Hematopoietic multipotent progenitor cell treated with erythropoietin and hydrocortisone succinate and interleukin-3 and kit ligand, for 15 days (in vitro differentiated cells): ENCODE data around the gene ABCC8.

Source experiments
- DNase-seq: peaks from one replicate; pipeline ENCODE4 v3.0.0-alpha.2; 2015; ENCODE audit warnings: low spot score

The ABCC8 gene

DNA sequence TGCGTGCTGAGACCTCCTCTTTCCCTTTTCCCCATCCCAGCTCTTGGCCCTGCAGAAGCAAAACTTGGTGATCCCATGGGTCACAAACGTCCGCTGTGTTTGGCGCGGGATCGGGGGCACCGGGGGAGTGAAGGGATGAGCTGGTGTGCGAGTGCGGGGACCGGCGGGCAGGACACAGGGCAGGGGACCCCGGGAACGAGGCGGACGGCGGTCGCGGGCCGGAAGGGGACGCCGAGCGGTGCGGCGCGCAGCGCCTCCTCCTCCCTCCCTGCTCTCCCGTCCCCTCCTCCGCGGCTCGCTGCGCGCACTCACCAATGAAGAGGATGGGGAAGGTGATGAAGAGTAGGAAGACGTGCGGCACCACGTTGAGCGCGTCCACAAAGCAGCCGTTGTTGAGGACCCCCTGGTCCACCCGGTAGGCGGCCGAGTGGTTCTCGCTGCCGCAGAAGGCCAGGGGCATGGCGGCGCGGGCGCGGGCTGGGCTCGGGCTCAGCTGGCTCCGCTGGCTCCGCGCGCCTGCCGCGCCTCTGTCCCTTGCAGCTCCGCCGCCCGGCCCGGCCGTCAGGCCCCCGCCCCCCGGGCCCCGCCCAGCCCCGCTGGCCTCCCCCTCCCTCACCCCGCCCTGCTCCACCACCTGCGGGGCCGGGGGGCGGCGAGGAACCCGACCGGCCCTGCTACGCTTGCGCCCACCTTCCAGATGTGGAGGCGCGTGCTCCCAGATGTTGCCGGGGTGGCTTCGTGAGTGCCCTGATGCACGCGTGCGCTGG is at the start of gene ABCC8:
Gene ABCC8, minus strand, starts transcription at position 529 of the 767 bp plus-strand sequence. Its CDS starts 69 bp downstream, at position 460.
- DNase-seq, result no peak

DNA sequence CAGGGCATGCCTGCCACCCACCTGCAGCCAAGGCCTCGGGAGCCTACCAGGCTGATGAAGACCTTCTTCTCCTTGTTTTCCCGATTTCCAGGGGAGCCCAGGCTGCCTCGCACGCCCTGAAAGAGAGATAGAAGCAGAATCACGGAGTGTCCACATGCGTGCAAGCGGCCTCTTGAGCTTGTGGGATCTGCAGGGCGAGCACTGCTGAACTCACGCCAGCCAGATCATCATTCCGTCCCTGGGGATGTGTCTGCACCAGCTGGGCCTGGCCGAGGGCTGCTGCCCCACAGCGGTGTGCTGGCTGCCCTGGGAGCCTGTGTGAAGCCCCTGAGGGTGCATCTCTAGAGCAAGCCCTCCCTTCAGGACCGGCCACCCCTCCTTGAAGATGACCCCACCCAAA is 49.7 kb upstream of the ABCC8 start:
- no peak for DNase-seq

DNA sequence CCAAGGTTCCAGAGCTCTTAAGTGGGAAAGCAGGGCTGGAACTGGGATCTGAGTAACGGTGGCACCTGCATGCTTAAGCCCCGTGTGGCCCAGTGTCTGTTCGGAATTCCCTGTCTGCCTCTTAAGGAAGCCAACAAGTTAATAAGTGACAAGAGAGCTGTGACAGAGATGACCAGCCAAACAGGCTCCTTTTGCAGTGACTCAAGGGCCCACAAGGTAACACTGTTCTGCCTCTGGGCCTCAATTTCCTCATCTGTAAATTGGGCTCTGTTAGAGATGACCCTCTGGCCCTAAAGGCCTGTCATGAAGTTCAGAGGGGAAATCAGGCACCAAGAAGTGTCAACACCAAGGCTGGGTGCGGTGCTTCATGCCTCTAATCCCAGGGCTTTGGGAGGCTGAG is 48.9 kb upstream of the ABCC8 start:
- DNase-seq, result no peak

DNA sequence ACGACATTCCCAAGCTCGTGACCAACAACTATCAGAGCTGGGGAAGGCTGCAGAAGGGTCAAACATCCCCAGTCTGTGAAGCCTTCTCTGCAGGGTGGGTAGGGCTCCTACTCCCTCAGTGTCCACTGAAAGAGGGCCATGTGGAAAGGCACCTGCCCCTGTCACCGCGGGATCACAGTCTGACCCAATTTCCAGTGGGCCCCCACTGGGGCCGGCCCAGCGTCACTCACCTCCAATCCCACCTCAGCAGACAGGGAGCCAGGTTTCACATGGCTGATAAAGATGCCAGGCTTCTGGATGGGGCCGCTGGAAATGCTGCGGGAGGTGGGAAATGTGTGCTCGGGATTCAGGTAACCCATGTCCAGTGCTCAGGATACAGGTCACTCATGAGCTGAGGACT is 47.6 kb upstream of the ABCC8 start:
- no peak for DNase-seq

DNA sequence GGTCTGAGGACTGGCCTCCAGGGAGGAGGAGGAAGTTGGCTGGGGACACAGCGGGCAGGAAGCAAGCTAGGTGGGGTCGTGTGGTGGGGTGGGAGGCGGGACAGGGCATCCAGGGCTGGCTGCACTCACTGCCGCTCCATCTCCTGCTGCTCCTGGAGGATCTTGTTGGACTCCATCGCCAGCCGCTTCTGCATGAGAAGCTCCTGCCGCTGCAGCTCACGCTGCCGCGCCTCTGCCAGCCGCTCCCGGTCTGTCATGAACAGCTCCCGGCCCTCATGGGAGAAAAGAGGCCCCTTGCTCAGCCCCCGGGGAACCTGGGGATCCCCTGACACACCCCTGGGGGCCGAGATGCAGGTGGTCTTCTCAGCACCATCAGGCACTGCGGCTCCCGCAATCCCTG is 46.0 kb upstream of the ABCC8 start:
- no peak for DNase-seq

DNA sequence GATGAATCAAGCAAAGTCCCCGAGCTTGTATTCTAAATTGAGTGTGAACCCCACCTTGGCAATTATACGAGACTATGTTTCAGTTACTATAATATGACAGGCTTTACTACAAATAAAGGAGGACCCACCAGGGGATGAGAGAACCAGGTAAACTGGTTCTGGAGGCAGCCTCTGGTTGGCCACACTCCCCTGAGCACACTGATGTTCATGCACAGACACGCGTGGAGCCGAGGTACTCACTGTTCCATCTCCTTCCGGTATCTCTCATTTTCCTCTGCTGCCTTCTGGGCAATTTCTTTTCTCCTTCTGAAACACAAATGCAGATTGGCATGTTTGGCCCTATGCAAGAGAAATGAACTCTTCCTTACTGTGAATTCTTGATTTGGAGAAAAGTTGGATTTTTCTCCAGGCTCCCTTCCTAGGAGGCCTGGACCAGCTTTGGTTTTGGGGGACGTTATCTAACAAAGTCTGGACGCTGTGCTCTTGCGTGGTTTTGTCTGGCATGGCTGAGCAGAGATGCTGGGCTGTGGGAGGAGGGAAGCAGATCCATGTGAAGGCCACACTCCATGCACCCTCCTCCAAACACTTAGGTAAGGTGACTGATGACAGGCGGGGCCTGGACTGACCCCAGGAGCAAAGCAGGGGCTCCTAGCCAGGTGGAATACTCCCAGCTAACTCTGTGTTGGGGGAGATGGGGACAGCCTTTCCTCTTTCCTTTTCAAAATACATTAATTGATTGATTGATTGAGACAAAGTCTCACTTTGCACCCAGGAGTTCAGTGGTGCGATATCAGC is 44.7 kb upstream of the ABCC8 start:
- no peak for DNase-seq

DNA sequence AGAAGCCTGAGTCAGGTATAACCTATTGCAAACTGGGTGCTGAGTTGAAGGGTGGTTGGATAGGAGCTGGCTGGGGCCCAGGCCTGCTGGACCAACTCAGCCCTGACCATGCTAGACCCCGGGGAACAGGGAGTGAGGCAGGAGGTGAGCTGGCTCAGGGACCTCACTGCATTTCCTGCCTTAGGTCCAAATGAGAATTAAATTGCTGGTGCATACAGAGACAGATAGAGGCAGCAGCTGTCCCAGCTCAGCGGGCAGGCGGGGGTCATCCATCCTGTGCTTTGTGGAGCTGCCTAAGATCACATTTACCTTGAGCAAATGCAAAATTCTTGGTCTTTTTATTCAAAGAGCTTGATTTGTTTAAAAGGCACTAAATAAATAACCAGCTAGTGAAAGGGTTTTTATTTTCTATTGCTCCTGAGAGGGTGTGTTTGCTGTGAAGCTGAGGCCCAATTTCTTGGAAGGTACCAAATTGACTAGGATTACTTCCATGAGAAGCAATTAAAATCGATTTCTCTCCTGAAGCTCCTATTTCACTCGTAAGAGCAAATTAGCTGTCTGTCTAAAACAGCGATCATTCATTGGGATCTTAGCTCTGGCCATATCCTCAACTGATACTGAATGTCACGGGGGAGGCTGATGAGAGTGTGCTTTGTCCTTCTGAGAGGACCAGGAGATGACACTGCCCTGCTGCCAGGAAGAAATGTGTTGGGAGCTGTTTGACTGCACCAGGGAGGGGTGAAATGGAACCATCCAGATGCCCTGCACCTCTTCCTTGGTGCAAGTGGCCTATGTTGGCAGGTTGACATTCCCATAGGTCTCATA is 42.6 kb upstream of the ABCC8 start:
- no peak for DNase-seq

DNA sequence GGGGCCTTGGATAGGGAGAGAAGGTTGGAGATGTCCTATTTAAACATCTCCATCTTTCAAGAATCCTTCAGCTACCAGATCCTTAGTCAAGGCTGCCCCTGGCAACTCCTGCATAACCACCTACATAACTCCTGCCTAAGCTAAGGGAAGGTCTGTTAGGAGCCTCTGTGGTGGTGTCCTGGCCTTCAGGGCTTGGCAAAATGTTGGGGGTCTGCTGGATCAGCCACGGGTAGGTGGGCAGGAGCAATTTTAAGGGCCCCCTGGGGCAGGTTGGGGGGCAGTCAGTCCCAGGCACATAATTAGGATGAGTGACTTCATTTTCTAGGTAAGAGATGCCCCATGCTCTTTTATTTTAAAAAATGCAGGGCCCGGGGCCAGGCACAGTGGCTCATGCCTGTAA is 41.7 kb upstream of the ABCC8 start:
- no peak for DNase-seq

DNA sequence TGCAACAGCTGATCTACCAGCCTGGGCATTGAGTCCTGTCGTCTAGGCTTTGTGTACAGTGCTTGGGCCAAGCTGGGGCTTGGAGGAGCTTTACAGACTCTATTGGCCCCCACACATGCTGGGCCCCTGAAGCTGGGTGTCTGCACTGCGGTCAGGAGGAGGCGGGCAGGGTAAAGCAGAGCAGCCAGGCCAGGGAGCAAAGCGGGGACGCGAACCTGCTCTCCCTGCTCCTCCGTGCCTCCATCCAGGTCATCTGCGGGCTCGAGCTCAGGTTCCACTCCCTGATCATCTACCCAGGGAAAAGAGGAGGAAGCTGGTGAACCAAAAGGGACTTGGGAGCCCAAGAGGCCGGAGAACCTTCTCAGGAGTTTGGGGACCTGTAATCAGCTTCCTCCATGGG is 40.5 kb upstream of the ABCC8 start:
- DNase-seq, result no peak

DNA sequence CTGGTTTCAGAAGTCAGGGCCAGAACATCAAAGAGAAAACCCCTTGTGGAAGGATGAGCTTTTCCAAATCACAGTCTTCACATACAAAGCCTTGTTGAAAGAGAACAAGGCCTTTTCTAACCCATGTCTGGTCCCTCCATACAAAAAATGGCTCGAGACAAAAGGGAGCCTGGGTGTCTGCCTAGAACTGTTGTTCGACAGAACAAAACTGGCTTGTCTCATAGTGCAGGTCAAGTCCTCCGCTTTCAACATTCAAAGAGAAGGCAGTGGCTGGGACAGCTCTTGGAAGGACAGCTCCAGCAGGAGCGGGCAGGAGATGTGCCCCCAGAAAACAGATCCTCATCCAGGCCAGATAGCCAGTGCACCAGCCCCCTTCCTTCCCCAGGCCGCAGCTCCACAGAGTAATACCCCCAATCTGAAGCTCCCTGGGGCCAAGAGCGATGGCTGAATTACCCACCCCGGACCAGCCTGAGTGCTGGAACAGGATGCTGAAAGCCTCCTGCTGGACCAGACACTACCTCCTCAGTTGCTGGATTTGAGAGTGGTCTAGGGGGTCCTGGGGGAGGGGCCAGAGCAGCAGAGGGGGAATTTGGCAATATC is 40.0 kb upstream of the ABCC8 start:
- DNase-seq, result no peak

DNA sequence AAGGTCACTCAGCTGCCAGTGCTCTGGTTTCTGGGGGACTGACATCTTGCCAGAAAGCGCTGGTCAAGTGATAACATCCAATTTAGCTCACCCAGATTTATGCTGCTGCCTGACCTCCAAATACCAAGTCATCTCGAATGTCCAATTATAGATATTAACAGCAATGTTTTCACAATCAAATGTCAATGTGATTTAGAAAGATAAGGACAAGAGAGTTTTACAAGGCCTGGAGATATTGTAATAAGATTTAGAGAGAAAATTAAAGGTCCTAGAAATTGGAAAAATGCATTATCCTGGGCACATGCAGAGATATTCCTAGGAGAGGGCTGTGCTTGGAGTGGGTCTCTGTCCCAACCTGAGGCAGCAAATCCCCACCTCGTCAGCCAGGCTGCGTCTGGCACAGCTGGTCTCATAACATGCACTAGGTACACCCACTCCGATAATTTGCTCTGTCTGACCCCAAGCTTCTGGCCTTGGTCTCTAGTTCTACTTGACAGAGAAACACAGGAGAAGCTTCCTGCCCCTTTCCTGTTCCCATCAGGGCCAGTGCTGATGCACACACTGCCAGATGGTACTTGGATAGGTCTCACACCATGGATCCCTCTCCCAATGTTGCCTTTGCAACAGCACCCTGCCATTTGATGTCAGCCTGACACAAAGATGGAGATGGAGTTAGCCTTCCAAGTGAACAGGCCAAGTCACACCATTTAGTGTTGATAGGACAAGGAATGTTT is 39.0 kb upstream of the ABCC8 start:
- DNase-seq, result no peak

DNA sequence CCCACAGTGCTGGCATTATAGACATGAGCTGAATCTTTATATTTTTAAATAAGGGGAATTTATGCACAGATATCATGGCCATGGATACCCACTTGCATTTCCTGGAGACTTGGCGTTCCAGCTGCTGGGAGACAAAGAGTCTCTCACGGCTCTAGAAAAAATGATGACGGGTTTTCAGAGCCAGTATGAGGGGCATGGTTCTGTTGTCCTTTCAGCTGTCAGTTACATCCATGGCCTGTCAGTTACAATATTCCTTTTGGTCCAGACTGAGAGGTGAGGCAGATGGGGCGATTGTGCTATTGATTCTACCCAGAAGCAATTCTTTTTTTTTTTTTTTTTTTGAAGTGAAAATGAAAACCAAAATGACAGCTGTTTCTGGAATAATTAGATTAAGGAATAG is 37.8 kb upstream of the ABCC8 start:
- no peak for DNase-seq

DNA sequence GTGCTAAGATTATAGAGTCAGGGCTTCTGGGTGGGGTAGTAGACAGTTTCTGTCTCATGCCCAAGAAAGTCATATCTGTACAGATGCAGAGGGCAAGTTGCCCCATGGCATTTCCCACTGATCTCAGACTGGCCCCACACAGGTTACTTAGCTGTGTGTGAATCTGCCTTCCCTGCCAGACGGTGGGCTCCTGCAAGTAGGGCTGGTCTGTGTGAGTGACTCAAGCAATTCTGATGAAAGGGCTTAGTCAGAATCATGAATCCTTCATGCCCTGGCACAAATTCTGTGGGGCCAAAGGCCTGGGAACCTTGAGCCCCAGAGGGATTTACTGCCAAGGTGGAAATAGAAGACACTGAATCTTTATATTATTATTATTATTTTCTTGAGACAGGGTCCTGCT is 37.2 kb upstream of the ABCC8 start:
- no peak for DNase-seq

DNA sequence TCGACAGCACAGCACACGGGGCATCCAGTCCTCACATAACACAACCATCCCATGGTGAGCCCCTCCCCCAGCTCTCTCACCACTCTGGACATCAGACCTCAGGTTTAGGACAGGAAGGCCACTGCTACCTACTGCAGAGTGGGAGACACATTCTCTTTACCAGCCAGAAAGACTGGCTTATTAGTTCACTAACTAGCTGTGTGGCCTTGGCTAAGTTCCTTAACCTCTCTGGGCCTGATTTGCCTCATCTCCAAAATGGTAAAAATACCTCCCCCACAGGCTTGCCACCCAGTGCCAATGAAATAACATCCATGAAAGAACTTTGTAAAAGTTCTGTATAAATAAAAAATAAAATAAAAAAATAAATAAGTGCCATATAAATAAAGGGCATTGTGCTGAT is 35.5 kb upstream of the ABCC8 start:
- DNase-seq, result no peak

DNA sequence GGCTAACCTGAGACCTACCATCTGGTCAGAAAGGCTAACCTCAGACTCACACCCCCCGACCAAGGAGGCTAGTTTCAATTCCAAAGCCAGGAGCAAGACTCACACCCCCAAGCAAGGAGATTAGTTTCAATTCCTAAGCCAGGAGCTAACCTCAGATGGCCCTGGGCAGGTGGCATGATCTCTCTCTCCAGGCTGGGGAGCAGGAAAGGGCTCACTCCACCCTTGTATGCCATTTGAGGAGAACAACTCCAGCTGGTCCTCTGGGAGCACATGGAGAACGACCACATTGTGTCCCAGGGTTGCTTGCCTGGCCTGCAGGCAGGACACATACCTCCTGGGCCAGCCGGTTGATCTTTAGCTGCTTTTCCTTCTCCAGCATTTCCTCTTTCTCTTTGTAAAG is 34.9 kb upstream of the ABCC8 start:
- DNase-seq, result no peak

DNA sequence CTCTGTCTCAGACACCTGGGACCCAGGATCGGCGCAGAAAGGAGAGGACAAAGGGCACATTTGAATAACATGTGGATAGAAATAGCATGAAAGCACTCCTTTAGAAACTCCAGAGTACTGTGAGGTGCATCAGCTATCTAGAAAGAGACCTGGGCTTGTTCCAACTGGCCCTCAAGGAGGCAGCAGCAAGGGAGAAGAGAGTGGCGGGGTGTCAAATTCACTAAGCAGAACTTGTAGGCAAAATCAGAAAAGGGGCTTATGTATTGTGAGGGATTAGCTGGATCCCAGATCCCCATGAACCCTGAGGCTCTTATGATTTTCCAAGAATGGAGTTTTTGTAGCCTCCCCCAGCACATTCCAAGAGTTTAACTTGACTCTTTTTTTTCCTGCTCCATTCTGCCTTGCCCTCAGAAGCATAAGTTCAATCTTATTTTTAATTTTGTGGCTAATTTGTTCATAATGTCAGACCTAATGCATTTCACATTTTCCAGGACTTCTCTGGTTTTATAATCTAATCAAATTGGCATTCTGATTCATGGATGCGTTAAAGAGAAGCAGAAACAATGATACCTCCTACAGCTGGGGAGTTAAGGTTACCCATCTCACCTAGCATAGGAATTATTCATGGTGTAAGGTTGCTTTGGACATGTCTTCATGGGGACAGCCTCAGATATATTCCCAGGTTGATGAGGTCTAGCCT is 34.0 kb upstream of the ABCC8 start:
- DNase-seq, result no peak

DNA sequence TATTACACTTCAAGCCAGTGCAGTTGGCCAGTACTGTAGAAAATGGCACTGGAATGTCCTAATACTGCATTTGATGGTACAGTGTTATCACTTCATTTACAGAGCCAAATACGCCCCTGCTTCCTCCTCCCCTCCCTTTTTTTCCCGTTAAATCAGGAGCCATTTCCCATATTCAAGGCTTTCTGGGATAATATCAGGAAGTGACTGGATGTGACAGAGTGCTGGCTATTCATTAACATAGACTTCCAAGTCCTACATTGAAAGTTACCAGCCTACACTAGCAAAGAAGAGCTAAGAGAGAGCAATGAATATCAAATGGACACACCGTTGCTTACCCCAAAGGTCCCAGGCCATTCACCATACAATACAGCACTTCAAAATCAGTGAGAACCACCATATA is 32.1 kb upstream of the ABCC8 start:
- no peak for DNase-seq

DNA sequence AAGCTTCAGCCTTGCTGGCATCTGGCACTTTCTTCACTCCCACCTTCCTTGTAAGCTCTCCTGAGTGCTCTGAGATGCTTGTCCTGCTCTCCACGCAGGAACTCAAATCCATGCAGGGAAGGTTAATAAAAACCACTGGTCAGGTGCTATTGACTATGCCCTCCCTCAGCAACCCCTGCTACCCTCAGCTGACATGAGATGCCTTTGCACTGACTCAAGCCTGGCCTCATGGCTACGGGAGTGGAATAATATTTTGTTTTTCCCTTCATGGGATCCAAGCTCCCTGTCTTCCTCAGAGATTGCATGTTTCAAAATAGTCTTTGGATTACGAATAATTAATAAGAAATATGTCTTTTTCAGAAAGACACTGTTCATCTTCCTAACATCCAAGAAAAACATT is 31.7 kb upstream of the ABCC8 start:
- DNase-seq, result no peak

DNA sequence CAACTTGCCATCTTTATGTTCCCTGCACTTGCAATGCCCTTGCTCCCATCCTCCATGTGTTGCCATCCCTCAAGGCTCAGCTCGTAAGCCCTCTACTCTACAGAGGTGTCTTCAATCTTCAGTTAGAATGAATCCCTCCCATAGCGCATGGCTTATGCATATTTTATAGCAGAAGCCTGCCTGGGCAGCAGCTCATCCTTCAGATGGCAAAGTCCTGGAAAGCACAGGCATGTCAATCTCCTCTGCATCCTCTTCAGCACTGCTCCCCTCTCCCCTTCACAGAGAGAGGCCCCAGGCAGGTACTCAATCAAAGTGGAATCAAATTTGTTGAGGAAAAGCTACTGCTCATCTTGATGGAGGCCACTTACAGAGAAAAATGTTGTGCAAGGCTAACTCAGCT is 31.1 kb upstream of the ABCC8 start:
- no peak for DNase-seq

DNA sequence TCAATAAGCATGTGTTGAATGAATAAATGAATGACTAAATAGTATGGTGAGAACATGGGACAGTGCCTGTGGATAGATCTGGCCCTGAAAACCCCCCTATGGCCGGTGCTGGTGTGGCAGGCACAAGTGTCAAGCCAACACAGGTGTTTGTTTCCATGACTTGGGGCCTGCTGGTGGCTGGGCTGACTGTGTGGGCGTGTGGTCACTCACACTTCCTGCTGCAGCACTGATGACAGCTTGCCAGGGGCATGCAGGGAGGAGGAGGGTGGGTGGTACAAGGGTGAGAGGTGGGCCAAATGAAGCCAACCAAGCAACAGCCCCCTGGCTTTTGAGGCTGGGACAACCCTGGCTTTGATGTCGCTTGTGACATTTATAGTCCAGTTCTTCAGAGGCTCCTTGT is 30.3 kb upstream of the ABCC8 start:
- no peak for DNase-seq

DNA sequence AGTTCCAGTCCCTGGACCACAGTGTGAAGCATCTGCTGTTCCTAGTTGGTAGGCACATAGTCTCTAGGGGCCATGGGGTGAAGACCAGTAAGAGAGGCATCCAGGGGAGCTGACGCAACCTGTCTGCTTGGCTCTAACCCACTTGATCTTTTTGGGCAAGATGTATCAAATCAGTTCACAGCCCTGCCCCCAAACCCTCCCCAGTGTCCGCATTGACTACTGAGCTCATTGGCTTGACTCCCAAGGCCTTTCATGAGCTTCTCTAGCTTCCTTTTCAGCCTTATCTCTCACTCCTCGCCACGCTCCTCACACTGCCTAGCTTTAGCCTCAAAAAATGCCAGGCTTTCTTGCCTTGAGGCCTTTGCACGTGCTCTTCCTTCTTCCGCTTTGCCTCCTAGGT is 29.7 kb upstream of the ABCC8 start:
- DNase-seq, result no peak
